Activated CD8-positive, alpha-beta memory T cell treated with anti-CD3 and anti-CD28 coated beads, Interleukin-2, amount 50 U/mL, for 24 hours (primary cell): ENCODE results near the gene POMGNT2.

Experiments
- DNase-seq: peaks from one replicate; pipeline ENCODE4 v3.0.0-alpha.2; 2020; ENCODE audit errors: extremely low read depth

The POMGNT2 gene

GRCh38 chr3:43043793-43044192, 62.1 kb downstream of the POMGNT2 start:
- DNase-seq: no peak

- DNase-seq: no peak
These were observed 62.7 kb downstream of the POMGNT2 start for GRCh38 chr3:43043071-43043766.

GRCh38 chr3:43041517-43041916, 64.4 kb downstream of the POMGNT2 start:
- DNase-seq: no peak

DNA sequence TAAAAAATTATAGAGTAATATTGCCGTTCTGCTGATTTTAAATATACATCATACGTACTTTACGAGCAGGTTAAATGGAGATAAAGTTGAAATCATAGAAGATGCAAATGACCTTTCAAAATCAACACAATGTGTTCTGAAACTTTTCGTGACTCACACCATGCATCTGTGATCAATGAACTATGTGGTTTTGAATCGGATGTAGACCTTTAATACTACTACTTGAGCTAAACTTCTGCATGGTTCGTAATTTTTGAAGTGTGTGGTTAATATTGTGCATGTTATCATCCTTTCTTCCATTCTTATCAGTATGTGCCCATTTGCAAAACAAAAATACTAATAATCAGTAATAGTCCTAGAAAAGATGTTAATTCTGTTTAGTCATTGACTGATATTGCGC, 67.9 kb downstream of the POMGNT2 start:
- DNase-seq: no peak

- no peak for DNase-seq
These were observed 69.1 kb downstream of the POMGNT2 start for GRCh38 chr3:43036621-43037423.

- no peak for DNase-seq
These were observed 70.0 kb downstream of the POMGNT2 start for GRCh38 chr3:43035801-43036365.

- DNase-seq: no peak
These were observed 71.0 kb downstream of the POMGNT2 start for GRCh38 chr3:43034911-43035310.

GRCh38 chr3:43034200-43034599, 71.7 kb downstream of the POMGNT2 start:
- no peak for DNase-seq

DNA sequence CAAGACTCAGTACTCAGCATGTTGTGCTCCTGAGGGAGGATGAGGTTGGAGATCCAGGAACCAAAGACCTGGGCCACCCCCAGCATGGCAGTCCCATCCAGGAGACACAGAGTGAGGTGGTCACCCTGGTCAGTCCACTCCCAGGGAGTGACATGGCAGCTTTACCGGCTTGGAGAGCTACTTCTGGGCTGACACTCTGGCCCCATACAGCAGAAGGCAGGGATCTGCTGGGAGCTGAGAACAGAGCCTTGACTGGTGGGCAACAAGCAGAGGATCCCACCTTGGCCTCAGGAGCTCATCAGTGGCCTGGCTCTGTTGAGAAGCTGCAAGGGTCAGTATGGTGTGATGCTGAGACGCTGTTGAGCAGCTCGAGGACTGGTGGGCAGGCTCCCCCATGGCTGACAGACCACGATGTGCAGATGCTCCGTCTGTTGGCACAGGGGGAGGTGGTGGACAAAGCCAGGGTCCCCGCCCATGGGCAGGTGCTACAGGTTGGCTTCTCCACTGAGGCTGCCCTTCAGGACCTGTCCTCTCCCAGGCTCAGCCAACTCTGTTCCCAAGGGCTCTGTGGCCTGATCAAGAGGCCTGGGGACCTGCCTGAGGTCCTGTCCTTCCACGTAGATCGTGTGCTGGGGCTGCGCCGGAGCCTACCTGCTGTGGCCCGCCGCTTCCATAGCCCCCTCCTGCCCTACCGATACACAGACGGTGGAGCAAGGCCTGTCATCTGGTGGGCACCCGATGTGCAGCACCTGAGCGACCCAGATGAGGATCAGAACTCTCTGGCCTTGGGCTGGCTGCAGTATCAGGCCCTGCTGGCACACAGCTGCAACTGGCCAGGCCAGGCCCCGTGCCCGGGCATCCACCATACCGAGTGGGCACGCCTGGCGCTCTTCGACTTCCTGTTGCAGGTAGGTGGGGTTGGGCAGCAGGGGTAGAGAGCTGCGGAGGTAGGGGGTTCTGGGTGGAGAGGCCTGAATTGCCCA, 72.9 kb downstream of the POMGNT2 start:
- DNase-seq: no peak

DNA sequence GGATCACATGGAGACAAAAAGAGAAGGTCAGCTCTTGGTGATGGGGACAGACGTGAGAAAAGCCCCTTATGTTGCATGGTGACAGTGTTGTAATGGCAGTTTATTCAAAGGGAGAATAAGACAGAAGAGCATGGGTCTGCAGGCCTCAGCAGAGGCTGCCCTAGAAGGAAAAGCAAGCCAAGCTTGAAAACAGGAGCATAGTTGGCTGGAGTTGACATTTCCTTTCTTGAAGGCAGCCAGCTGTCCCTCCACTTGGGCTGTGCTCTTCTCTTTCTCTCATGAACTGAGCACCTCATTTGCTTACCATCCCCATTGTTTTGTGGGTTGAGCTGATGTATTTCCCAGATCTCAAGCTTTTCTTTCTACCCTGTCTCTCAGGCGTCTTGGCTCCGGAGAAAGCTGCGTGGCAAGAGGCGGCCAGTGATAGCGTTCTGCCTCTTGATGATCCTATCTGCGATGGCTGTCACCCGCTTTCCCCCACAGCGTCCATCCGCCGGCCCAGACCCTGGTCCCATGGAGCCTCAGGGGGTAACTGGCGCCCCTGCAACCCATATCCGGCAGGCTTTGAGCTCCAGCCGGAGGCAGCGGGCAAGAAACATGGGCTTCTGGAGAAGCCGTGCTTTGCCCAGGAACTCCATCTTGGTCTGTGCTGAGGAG, 73.9 kb downstream of the POMGNT2 start:
- no peak for DNase-seq

- no peak for DNase-seq
These were observed 74.4 kb downstream of the POMGNT2 start for GRCh38 chr3:43031485-43031884.

DNA sequence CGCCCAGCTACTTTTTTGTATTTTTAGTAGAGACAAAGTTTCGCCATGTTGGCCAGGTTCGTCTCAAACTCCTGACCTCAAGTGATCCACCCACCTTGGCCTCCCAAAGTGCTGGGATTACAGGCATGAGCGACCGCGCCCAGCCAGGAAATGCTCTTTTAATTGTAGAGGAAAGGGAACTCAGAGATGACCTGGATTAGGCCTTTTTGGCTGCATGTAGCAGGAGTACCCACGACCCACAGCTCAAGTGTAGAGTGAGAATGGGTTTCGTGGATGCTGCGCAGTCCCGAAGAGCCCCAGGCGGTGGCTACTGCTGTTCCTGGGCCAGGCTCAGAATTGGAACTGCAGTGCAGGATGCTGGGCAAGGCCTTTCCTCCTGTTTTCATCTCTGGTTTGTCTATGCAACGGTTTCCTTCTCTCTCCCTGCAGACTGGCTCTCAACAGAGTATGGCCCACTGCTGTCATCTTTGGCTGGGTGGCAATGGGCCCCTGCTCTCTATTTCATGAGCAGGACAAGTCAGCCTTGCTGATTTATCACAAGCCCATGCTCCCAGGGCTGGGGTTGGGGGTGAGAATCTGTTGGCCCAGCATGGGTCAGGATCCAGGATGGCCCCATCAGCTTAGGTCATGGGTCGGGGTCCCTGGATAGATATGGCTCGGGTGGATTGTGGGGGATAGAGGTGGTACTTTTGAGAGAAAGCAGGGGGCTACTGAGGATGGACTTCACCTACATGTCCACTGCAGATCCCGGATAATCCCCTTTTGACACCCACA, 75.5 kb downstream of the POMGNT2 start:
- DNase-seq: no peak
